HAP-1 (cell line): ENCODE results near the gene IRAK1.

Experiments used
- DNase-seq, 2 experiments: peaks; one replicate each; pipeline ENCODE4 v3.0.0-alpha.2; 2016 to 2020; ENCODE audit warnings: low spot score in 2 of 2
- H3K27me3 ChIP-seq: fragments of 250-450 bp; sonication (Bioruptor Pico); 2 replicates; pipeline ENCODE4 v1.5.1; 2020; ENCODE audit warnings: low read depth, mild to moderate bottlenecking, moderate library complexity
- H3K36me3 ChIP-seq: fragments of 250-450 bp; sonication (Bioruptor Pico); replicated peaks from 2 replicates; pipeline ENCODE4 v1.5.1; 2020; ENCODE audit warnings: mild to moderate bottlenecking
- H3K4me1 ChIP-seq: fragments of 250-450 bp; sonication (Bioruptor Pico); 2 replicates; pipeline ENCODE4 v1.5.1; 2020; ENCODE audit warnings: mild to moderate bottlenecking
- H3K4me3 ChIP-seq: fragments of 250-450 bp; sonication (Bioruptor Pico); 2 replicates; pipeline ENCODE4 v1.5.1; 2020; ENCODE audit warnings: mild to moderate bottlenecking, moderate library complexity
- H3K9me3 ChIP-seq: fragments of 250-450 bp; sonication (Bioruptor Pico); 2 replicates; pipeline ENCODE4 v1.5.1; 2020; ENCODE audit warnings: mild to moderate bottlenecking, moderate library complexity
- in situ Hi-C: fragments of 300-500 bp; cut with MboI; formaldehyde crosslinking; loops from 3 replicates; pipeline ENCODE4 v1.14.3; 2020; ENCODE audit warnings: low sequenced_read_pairs, inconsistent platforms, mixed read lengths

The IRAK1 gene

GRCh38 chrX:154021131-154021611, 1.5 kb upstream of the IRAK1 start:
- in situ Hi-C loops, result loop anchor here (25.0 kb wide), 2 partner anchors 316 to 516 kb away; partner anchors contain the start of genes G6PD and IKBKG

GRCh38 chrX:154020536-154021115, 924 bp upstream of the IRAK1 start:
- in situ Hi-C loops, result loop anchor here (25.0 kb wide), 2 partner anchors 317 to 517 kb away; partner anchors contain the start of genes G6PD and IKBKG
- Histone ChIP-seq H3K4me1 (peaks cover 48% of the 10 kb centered on the region), H3K27me3 (no peaks in the 10 kb centered on the region), H3K4me3 (peak overlapping the region; percentile 49), H3K36me3 (peaks cover 35% of the 10 kb centered on the region), H3K9me3 (no peaks in the 10 kb centered on the region)
- DNase-seq, result no peak

More at GRCh38 chrX:154021131-154021611, 1.5 kb upstream of the IRAK1 start:
- Histone ChIP-seq H3K4me3 (no peak overlapping the region; the same call in 1 of the 2 replicates), H3K4me1 (peaks cover 48% of the 10 kb centered on the region), H3K9me3 (no peaks in the 10 kb centered on the region), H3K36me3 (peaks cover 30% of the 10 kb centered on the region), H3K27me3 (no peaks in the 10 kb centered on the region)
- DNase-seq, result peak in 1 of 2 experiments; percentile 36

- Histone ChIP-seq H3K4me3 (peak overlapping the region; percentile 53), H3K27me3 (no peaks in the 10 kb centered on the region), H3K4me1 (peaks cover 48% of the 10 kb centered on the region), H3K36me3 (peaks cover 50% of the 10 kb centered on the region), H3K9me3 (no peaks in the 10 kb centered on the region)
- in situ Hi-C loops, result loop anchor here (25.0 kb wide), 2 partner anchors 318 to 518 kb away; partner anchors contain the start of genes G6PD and IKBKG
- peak in 1 of 2 experiments; percentile 44 for DNase-seq
Measured at GRCh38 chrX:154019061-154019621, 561 bp downstream of the IRAK1 start.

GRCh38 chrX:154018518-154019060, 1.1 kb downstream of the IRAK1 start:
- no peaks in the 10 kb centered on the region for H3K27me3 ChIP-seq
- in situ Hi-C loops, result loop anchor here (25.0 kb wide), 2 partner anchors 319 to 519 kb away; partner anchors contain the start of genes G6PD and IKBKG
- no peaks in the 10 kb centered on the region for H3K9me3 ChIP-seq

GRCh38 chrX:154017766-154018517, 1.8 kb downstream of the IRAK1 start:
- peaks cover 62% of the 10 kb centered on the region for H3K36me3 ChIP-seq
- peak overlapping the region; percentile 53 for H3K4me3 ChIP-seq
- no peaks in the 10 kb centered on the region for H3K27me3 ChIP-seq
- in situ Hi-C loops, result loop anchor here (25.0 kb wide), 2 partner anchors 319 to 519 kb away; partner anchors contain the start of genes G6PD and IKBKG
- no peaks in the 10 kb centered on the region for H3K9me3 ChIP-seq
- no peak for DNase-seq
- peaks cover 39% of the 10 kb centered on the region for H3K4me1 ChIP-seq

More at GRCh38 chrX:154018518-154019060, 1.1 kb downstream of the IRAK1 start:
- no peak for DNase-seq
- H3K36me3 ChIP-seq, result peaks cover 55% of the 10 kb centered on the region
- H3K4me1 ChIP-seq, result peaks cover 46% of the 10 kb centered on the region
- H3K4me3 ChIP-seq, result peak overlapping the region; percentile 53

- H3K27me3 ChIP-seq, result no peaks in the 10 kb centered on the region
- no peaks in the 10 kb centered on the region for H3K9me3 ChIP-seq
- no peak for DNase-seq
- in situ Hi-C loops, result loop anchor here (25.0 kb wide), 2 partner anchors 321 to 521 kb away; partner anchors contain the start of genes G6PD and IKBKG
- no peak overlapping the region for H3K4me3 ChIP-seq
- H3K4me1 ChIP-seq, result peaks cover 25% of the 10 kb centered on the region
- peaks cover 76% of the 10 kb centered on the region for H3K36me3 ChIP-seq
Measured at GRCh38 chrX:154016366-154017076, 3.2 kb downstream of the IRAK1 start.

- no peaks in the 10 kb centered on the region for H3K27me3 ChIP-seq
- DNase-seq, result no peak
- peaks cover 84% of the 10 kb centered on the region for H3K36me3 ChIP-seq
- in situ Hi-C loops, result loop anchor here (25.0 kb wide), 2 partner anchors 322 to 522 kb away; partner anchors contain the start of genes G6PD and IKBKG
- H3K4me1 ChIP-seq, result peaks cover 17% of the 10 kb centered on the region
- H3K4me3 ChIP-seq, result no peak overlapping the region
- no peaks in the 10 kb centered on the region for H3K9me3 ChIP-seq
Measured at GRCh38 chrX:154015581-154016264, 4.0 kb downstream of the IRAK1 start.

- Histone ChIP-seq H3K9me3 (no peaks in the 10 kb centered on the region), H3K27me3 (no peaks in the 10 kb centered on the region), H3K4me1 (peaks cover 10% of the 10 kb centered on the region; the same call in 1 of the 2 replicates), H3K4me3 (no peak overlapping the region), H3K36me3 (peaks cover 92% of the 10 kb centered on the region)
- DNase-seq, result no peak
- in situ Hi-C loops, result loop anchor here (25.0 kb wide), 2 partner anchors 323 to 523 kb away; partner anchors contain the start of genes G6PD and IKBKG
Measured at GRCh38 chrX:154014429-154015380, 5.0 kb downstream of the IRAK1 start.

GRCh38 chrX:154013614-154014360, 5.9 kb downstream of the IRAK1 start:
- H3K4me1 ChIP-seq, result peaks cover 8% of the 10 kb centered on the region
- in situ Hi-C loops, result loop anchor here (25.0 kb wide), 2 partner anchors 324 to 524 kb away; partner anchors contain the start of genes G6PD and IKBKG
- H3K27me3 ChIP-seq, result no peaks in the 10 kb centered on the region
- H3K4me3 ChIP-seq, result no peak overlapping the region
- H3K9me3 ChIP-seq, result no peaks in the 10 kb centered on the region
- DNase-seq, result peak; percentile 42 to 73
- peaks cover 90% of the 10 kb centered on the region for H3K36me3 ChIP-seq

- Histone ChIP-seq H3K36me3 (peaks cover 84% of the 10 kb centered on the region), H3K4me1 (peaks cover 5% of the 10 kb centered on the region; the same call in 1 of the 2 replicates), H3K27me3 (no peaks in the 10 kb centered on the region), H3K4me3 (no peak overlapping the region), H3K9me3 (no peaks in the 10 kb centered on the region)
- DNase-seq, result no peak
- in situ Hi-C loops, result loop anchor here (25.0 kb wide), 2 partner anchors 324 to 524 kb away; partner anchors contain the start of genes G6PD and IKBKG
Measured at GRCh38 chrX:154013001-154013421, 6.7 kb downstream of the IRAK1 start.
